Mucosa of descending colon (tissue), 3 donors: Measurements from ENCODE around the gene HJURP. TPM values are rescaled to one million over a fixed set of nuclear protein-coding genes. Genes with fewer than 3 reads are reported as not detected.

Experiments used
- ATAC-seq: fragments of 200-7000 bp; cut with Tn5 transposase; one replicate; pipeline ENCODE4 v1.9.1; 2020; ENCODE audit warnings: mild to moderate bottlenecking, moderate library complexity
- DNase-seq, 3 donors: peaks; one replicate each; pipeline ENCODE4 v3.0.0-alpha.2; 2020
- H3K36me3 ChIP-seq: fragments of 200-600 bp; one replicate; pipeline ENCODE4 v1.8.0; 2021; ENCODE audit warnings: low read depth, mild to moderate bottlenecking
- H3K4me1 ChIP-seq: fragments of 200-600 bp; one replicate; pipeline ENCODE4 v1.8.0; 2021; ENCODE audit warnings: low read depth, mild to moderate bottlenecking
- H3K4me3 ChIP-seq: fragments of 200-600 bp; one replicate; pipeline ENCODE4 v1.8.0; 2021; ENCODE audit warnings: mild to moderate bottlenecking
- H3K9me3 ChIP-seq: fragments of 200-600 bp; one replicate; pipeline ENCODE4 v1.8.0; 2021; ENCODE audit warnings: mild to moderate bottlenecking
- intact Hi-C, 2 donors: fragments of 100-400 bp; cut with DNase I in 1 of 2; cut with micrococcal nuclease in 1 of 2; formaldehyde crosslinking; loops; one replicate each; pipeline versions ENCODE4 v1.11.0 to v1.11.1; 2022; cut with DNase I, micrococcal nuclease
- total RNA-seq, 3 donors: library from RNA; stranded (reverse); fragmentation: NEBNext Ultra II Directional in 2 of 3; extraction: Animal tissue kit (Norgen Biotek cat#: 25700) in 2 of 3; gene quantifications; one replicate each; pipeline versions ENCODE4 v1.2.1 to v1.2.4, GENCODE V29; 2021 to 2023
- TF ChIP-seq, protein P1 (sequence below): fragments of 200-600 bp; IDR thresholded peaks from one replicate; pipeline ENCODE4 v1.8.0; 2022; ENCODE audit warnings: antibody characterized with exemption, mild to moderate bottlenecking
- donor health status: DM: no; HTN: no; CAD: no; lungs with moderate emphysema.
- donor health status: DM: no; HTN: no; CAD: no.
- donor health status: DM: no; HTN: yes; CAD: no.

The HJURP gene
- total RNA-seq, 3 donors from 2014 or later, result 1.7 to 9.8 (median 3.6) TPM

DNA sequence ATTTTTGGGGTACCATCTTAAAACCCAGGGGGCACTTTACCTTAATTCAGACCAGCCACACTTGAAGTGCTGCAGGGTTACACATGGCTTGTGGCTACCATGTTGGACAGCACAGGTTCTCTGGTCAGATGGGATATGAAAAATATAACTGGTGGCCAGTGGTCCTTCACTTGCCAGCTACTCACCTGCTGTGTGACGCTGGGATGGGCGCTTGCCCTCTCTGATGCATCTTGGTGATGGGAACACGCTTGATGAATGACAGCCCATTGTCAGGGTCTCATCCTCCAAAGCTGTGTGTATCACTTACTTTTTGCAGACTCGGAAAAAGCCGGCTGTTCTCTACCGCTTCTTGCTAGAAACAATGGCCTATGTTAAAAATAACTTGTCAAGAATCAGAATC lies 22.5 kb downstream of the HJURP start:
- no peak overlapping the region for H3K4me3 ChIP-seq
- H3K36me3 ChIP-seq, result no peaks in the 10 kb centered on the region
- ATAC-seq, result no peak
- intact Hi-C loops, result no loop called here
- H3K9me3 ChIP-seq, result no peaks in the 10 kb centered on the region
- no peak for DNase-seq
- TF ChIP-seq, protein P1, sequence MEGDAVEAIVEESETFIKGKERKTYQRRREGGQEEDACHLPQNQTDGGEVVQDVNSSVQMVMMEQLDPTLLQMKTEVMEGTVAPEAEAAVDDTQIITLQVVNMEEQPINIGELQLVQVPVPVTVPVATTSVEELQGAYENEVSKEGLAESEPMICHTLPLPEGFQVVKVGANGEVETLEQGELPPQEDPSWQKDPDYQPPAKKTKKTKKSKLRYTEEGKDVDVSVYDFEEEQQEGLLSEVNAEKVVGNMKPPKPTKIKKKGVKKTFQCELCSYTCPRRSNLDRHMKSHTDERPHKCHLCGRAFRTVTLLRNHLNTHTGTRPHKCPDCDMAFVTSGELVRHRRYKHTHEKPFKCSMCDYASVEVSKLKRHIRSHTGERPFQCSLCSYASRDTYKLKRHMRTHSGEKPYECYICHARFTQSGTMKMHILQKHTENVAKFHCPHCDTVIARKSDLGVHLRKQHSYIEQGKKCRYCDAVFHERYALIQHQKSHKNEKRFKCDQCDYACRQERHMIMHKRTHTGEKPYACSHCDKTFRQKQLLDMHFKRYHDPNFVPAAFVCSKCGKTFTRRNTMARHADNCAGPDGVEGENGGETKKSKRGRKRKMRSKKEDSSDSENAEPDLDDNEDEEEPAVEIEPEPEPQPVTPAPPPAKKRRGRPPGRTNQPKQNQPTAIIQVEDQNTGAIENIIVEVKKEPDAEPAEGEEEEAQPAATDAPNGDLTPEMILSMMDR, result no peak
- H3K4me1 ChIP-seq, result no peaks in the 10 kb centered on the region

DNA sequence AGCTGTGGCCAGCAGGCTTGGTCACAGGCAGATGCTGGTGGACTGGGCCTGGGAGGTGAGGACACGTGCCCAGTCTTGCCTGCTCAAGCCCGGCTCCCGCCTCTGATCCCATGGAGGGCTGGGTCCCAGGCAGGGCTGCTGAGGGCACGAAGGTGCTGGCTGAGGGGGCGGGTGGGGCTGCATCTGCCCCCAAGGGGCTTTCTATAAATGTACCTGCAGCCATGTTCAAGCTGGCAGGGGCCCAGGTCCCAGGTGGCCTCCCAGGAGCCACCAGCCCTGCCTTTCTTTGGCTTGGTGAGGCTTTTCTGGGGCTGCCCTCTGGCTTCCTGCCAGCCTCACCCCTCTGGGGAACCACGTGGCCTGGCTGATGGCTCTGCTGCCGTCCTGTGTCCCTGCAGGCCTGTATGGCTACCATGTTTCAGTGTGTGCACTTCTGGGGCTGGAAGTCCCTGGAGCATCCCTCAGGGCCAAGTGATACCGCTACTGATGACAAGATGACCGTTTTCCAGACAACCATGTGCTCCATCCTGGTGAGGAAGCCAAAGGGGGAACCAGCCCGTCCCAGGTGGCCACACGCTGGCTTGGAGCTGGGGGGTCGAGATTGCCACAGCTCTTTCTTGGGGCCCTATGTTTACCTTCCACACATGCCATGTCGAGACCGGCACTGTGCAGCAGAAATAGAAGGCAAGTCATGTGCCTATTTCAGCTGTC lies 23.2 kb downstream of the HJURP start:
- H3K9me3 ChIP-seq, result no peaks in the 10 kb centered on the region
- no peak overlapping the region for H3K4me3 ChIP-seq
- no peak for ATAC-seq
- TF ChIP-seq, protein P1, result no peak
- DNase-seq, result no peak
- no peaks in the 10 kb centered on the region for H3K36me3 ChIP-seq
- intact Hi-C loops, result no loop called here
- no peaks in the 10 kb centered on the region for H3K4me1 ChIP-seq

DNA sequence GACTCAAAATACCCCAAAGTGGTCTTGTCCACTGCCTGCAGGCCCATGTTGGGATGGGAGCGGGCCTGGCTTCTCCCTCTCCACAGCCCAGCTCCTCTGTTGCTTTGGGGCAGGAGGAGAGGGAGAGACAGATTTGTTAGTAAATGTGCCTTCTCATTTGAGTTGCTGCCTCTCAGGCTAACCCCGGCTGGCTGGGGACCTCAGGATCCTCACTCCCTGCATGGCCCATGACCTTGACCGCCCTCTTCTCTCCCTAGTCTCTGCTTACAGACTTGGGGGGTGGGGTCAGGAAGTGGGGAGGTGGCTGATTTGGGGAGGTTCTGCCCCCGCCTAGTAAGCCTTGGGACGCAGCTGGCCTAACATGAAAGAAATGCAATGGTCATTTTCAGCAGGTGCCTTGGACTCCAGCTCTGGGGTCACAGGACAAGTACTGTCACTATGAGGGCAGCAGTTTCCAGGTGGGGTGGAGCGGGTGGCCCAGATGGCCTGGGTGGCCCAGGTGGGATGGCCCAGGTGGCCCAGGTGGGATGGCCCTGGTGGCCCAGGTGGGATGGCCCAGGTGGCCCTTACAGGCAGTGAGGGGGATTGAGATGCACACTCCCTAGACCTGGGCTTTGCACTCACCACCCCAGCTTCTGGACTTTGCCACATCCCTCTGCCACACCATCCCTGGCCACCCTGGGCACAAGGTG lies 24.1 kb downstream of the HJURP start:
- ATAC-seq (no peak), DNase-seq (no peak)
- no peaks in the 10 kb centered on the region for H3K4me1 ChIP-seq
- H3K9me3 ChIP-seq, result no peaks in the 10 kb centered on the region
- H3K36me3 ChIP-seq, result no peaks in the 10 kb centered on the region
- intact Hi-C loops, result no loop called here
- no peak overlapping the region for H3K4me3 ChIP-seq
- TF ChIP-seq, protein P1, result no peak

DNA sequence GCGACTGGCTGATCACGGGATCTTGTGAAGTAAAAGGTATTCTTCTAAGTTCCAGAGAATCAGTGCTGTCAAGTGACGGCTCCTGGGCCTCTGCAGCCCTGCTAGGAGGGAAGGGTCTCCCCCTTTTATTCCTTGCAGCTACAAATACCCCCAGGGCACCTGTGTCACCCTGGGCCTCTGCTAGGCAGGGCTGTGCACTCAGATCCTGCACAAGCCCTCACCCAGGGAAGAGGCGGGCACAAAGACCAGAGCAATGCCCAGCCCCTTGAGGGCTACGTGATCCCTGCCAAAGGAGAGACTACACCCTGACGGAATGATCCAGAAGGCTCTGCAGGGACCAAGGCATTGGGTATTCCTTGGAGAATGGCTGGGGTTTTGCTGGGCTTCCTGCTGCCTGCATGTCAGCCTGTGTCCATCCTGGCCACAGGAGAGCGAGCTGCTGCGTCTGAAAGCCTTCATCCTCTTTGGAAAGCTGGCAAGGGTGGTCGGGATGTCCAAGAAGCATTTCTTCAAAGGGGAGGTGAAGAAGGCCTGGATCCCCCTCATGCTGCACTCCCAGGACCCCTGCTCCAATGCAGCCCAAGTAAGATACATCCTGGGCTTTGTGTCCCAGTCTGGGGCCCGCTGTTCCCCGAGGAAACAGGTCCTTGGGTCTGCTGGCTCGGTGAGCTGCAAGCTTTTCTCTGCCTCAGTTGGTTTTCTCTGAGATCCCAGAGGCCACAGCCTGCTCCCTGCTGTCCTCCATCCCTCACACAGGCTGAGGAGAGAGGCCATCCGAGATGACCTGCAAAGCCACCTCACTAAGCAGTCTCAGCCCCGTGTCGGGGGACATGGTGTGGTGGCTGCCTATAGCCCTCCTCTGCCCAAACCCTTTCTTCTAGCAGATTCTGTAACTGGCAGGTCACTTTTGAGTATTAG lies 24.9 kb downstream of the HJURP start:
- intact Hi-C loops, result no loop called here
- Histone ChIP-seq H3K36me3 (no peaks in the 10 kb centered on the region), H3K4me3 (no peak overlapping the region), H3K4me1 (no peaks in the 10 kb centered on the region), H3K9me3 (no peaks in the 10 kb centered on the region)
- no peak for ATAC-seq
- TF ChIP-seq, protein P1, result no peak
- no peak for DNase-seq

DNA sequence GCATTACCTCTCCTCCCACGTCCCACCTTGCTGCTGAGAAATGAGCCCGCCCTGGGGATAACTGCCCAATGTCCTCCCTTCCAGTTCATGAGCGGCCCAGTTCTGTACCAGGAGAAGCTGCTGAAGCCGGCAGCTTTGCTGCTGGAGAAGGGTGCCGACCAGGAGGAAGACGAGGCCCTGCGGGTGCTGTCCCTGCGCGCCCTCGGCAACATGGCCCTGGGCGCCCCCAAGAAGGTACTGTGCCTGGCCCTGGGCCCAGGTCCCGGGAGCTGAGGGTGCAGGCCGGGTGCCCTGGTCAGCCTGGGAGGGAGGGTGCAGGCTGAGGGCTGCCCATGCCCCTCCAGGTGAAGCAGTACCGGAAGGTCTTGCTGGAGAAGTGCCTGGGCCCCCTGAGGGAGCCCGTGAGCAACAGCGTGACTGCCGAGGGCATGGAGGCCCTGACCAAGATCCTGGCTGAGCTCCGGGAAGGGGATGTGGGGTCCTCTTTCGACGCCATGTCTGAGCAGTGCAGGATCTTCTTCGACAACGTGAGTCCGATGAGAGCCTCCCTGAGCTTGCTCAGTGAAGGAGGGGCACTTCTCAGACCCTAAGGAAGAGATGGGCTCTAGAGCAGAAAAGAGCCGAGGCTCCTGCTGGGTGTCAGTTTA lies 25.7 kb downstream of the HJURP start:
- ATAC-seq (no peak), DNase-seq (no peak)
- H3K4me3 ChIP-seq, result no peak overlapping the region

More for the DNA sequence above, 25.7 kb downstream of the HJURP start:
- TF ChIP-seq, protein P1, result no peak
- intact Hi-C loops, result no loop called here
- Histone ChIP-seq H3K36me3 (no peaks in the 10 kb centered on the region), H3K9me3 (no peaks in the 10 kb centered on the region), H3K4me1 (no peaks in the 10 kb centered on the region)
